ENCODE data around the gene MMP11. TPM values are rescaled to one million over a fixed set of nuclear protein-coding genes. Genes with fewer than 3 reads are reported as not detected.
A peak's percentile ranks its signal among the peaks of the same experiment; 100 is the strongest.

Gene MMP11
- total and polyA plus RNA-seq, 5 donors from 2014 or later, result 0.52 to 1.7 (median 1.0) TPM; not detected in 1

- peaks cover 33% of the 10 kb centered on the region for H3K4me1 ChIP-seq (ENCODE audit: control insufficient read depth, insufficient read depth, low read length, poor library complexity, severe bottlenecking)
- H3K27ac ChIP-seq (ENCODE audit: insufficient read depth, low read length, poor library complexity, severe bottlenecking), result peak within 1 kb of the TSS; percentile 26
- H3K27ac Mint-ChIP-seq, result peak within 1 kb of the TSS; percentile 38 to 71 (median 62)
- H3K27me3 ChIP-seq (ENCODE audit: control insufficient read depth, insufficient read depth, low read length), result no peaks in the 10 kb centered on the region
- H3K4me3 ChIP-seq (ENCODE audit: low read depth, low read length), result peak within 1 kb of the TSS; percentile 44
- no peaks in the 10 kb centered on the region for H3K9me3 Mint-ChIP-seq
- DNase-seq (peak in 1 of 3 donors; percentile 46), ATAC-seq (ENCODE audit: low read depth in 2 of 2) (no peak)
- H3K27me3 Mint-ChIP-seq, result no peaks in the 10 kb centered on the region
- no peaks in the 10 kb centered on the region for H3K36me3 Mint-ChIP-seq
- H3K9me3 ChIP-seq (ENCODE audit: control insufficient read depth in 2 of 2, low read length in 2 of 2), result no peaks in the 10 kb centered on the region
- peak within 1 kb of the TSS; percentile 70 to 88 (median 83) for H3K4me3 Mint-ChIP-seq
- H3K4me1 Mint-ChIP-seq, result peaks cover 0 to 42% (median 4%) of the 10 kb centered on the region in 4 donors
- no peaks in the 10 kb centered on the region for H3K36me3 ChIP-seq (ENCODE audit: control insufficient read depth, insufficient read depth, low read length)
Observed at GRCh38 chr22:23762842-23763578, 9.6 kb upstream of the MMP11 start, which contains the start of gene C22orf15. C22orf15 (plus strand) TSS chr22:23762990; CDS start chr22:23763307, 317 bp downstream.

GRCh38 chr22:23763579-23763945 is 9.1 kb upstream of the MMP11 start:
- peaks cover 0 to 42% (median 4%) of the 10 kb centered on the region in 4 donors for H3K4me1 Mint-ChIP-seq
- Histone ChIP-seq H3K27ac (ENCODE audit: insufficient read depth, low read length, poor library complexity, severe bottlenecking) (peak overlapping the region; percentile 26), H3K4me3 (ENCODE audit: low read depth, low read length) (peak overlapping the region; percentile 44), H3K36me3 (ENCODE audit: control insufficient read depth, insufficient read depth, low read length) (no peaks in the 10 kb centered on the region), H3K4me1 (ENCODE audit: control insufficient read depth, insufficient read depth, low read length, poor library complexity, severe bottlenecking) (peaks cover 38% of the 10 kb centered on the region), H3K9me3 (ENCODE audit: control insufficient read depth in 2 of 2, low read length in 2 of 2) (no peaks in the 10 kb centered on the region), H3K27me3 (ENCODE audit: control insufficient read depth, insufficient read depth, low read length) (no peaks in the 10 kb centered on the region)
- H3K27me3 Mint-ChIP-seq, result no peaks in the 10 kb centered on the region
- peak overlapping the region; percentile 70 to 88 (median 83) for H3K4me3 Mint-ChIP-seq
- H3K9me3 Mint-ChIP-seq, result no peaks in the 10 kb centered on the region
- H3K36me3 Mint-ChIP-seq, result no peaks in the 10 kb centered on the region
- peak overlapping the region in 2 of 3 donors; percentile 38 to 62 for H3K27ac Mint-ChIP-seq
- DNase-seq, result peak in 2 of 3 donors; percentile 45 to 55
- ATAC-seq (ENCODE audit: low read depth in 2 of 2), result peak; percentile 50 to 52

- Histone ChIP-seq H3K4me1 (ENCODE audit: control insufficient read depth, insufficient read depth, low read length, poor library complexity, severe bottlenecking) (peaks cover 38% of the 10 kb centered on the region), H3K36me3 (ENCODE audit: control insufficient read depth, insufficient read depth, low read length) (no peaks in the 10 kb centered on the region), H3K9me3 (ENCODE audit: control insufficient read depth in 2 of 2, low read length in 2 of 2) (no peaks in the 10 kb centered on the region), H3K4me3 (ENCODE audit: low read depth, low read length) (no peak overlapping the region), H3K27ac (ENCODE audit: insufficient read depth, low read length, poor library complexity, severe bottlenecking) (no peak overlapping the region), H3K27me3 (ENCODE audit: control insufficient read depth, insufficient read depth, low read length) (no peaks in the 10 kb centered on the region)
- Mint-ChIP-seq H3K27ac (peak overlapping the region in 1 of 3 donors; percentile 38), H3K4me1 (peaks cover 0 to 42% (median 4%) of the 10 kb centered on the region in 4 donors), H3K27me3 (peaks cover 3% of the 10 kb centered on the region), H3K4me3 (peak overlapping the region; percentile 70 to 88 (median 83)), H3K9me3 (no peaks in the 10 kb centered on the region), H3K36me3 (no peaks in the 10 kb centered on the region)
- DNase-seq (no peak), ATAC-seq (ENCODE audit: low read depth in 2 of 2) (no peak)
Observed at GRCh38 chr22:23763954-23764353, 8.7 kb upstream of the MMP11 start.

- H3K4me1 ChIP-seq (ENCODE audit: control insufficient read depth, insufficient read depth, low read length, poor library complexity, severe bottlenecking), result peaks cover 38% of the 10 kb centered on the region
- peaks cover 0 to 42% (median 4%) of the 10 kb centered on the region in 4 donors for H3K4me1 Mint-ChIP-seq
- H3K36me3 Mint-ChIP-seq, result no peaks in the 10 kb centered on the region
- ATAC-seq (ENCODE audit: low read depth in 2 of 2), result no peak
- no peaks in the 10 kb centered on the region for H3K36me3 ChIP-seq (ENCODE audit: control insufficient read depth, insufficient read depth, low read length)
- no peaks in the 10 kb centered on the region for H3K27me3 ChIP-seq (ENCODE audit: control insufficient read depth, insufficient read depth, low read length)
- H3K9me3 Mint-ChIP-seq, result no peaks in the 10 kb centered on the region
- no peak for DNase-seq
- peaks cover 5% of the 10 kb centered on the region for H3K27me3 Mint-ChIP-seq
- no peak overlapping the region for H3K27ac Mint-ChIP-seq
- peak overlapping the region; percentile 64 to 86 (median 72) for H3K4me3 Mint-ChIP-seq
- H3K27ac ChIP-seq (ENCODE audit: insufficient read depth, low read length, poor library complexity, severe bottlenecking), result no peak overlapping the region
- no peaks in the 10 kb centered on the region for H3K9me3 ChIP-seq (ENCODE audit: control insufficient read depth in 2 of 2, low read length in 2 of 2)
- H3K4me3 ChIP-seq (ENCODE audit: low read depth, low read length), result no peak overlapping the region
Observed at GRCh38 chr22:23764899-23765881, 7.5 kb upstream of the MMP11 start.

GRCh38 chr22:23767303-23767672 is 5.4 kb upstream of the MMP11 start:
- DNase-seq (no peak), ATAC-seq (ENCODE audit: low read depth in 2 of 2) (no peak)
- no peaks in the 10 kb centered on the region for H3K9me3 ChIP-seq (ENCODE audit: control insufficient read depth in 2 of 2, low read length in 2 of 2)
- peaks cover 44% of the 10 kb centered on the region for H3K4me1 ChIP-seq (ENCODE audit: control insufficient read depth, insufficient read depth, low read length, poor library complexity, severe bottlenecking)
- no peaks in the 10 kb centered on the region for H3K9me3 Mint-ChIP-seq
- H3K36me3 ChIP-seq (ENCODE audit: control insufficient read depth, insufficient read depth, low read length), result no peaks in the 10 kb centered on the region
- no peak overlapping the region for H3K27ac ChIP-seq (ENCODE audit: insufficient read depth, low read length, poor library complexity, severe bottlenecking)
- H3K27ac Mint-ChIP-seq, result peak overlapping the region in 1 of 3 donors; percentile 54
- H3K36me3 Mint-ChIP-seq, result no peaks in the 10 kb centered on the region
- H3K27me3 ChIP-seq (ENCODE audit: control insufficient read depth, insufficient read depth, low read length), result no peaks in the 10 kb centered on the region
- peak overlapping the region; percentile 78 to 88 (median 82) for H3K4me3 Mint-ChIP-seq
- H3K27me3 Mint-ChIP-seq, result peaks cover 7% of the 10 kb centered on the region
- H3K4me3 ChIP-seq (ENCODE audit: low read depth, low read length), result peak overlapping the region; percentile 53
- H3K4me1 Mint-ChIP-seq, result peaks cover 0 to 49% (median 8%) of the 10 kb centered on the region in 4 donors

GRCh38 chr22:23767673-23768548 is 4.7 kb upstream of the MMP11 start, which contains the start of gene CHCHD10:
CHCHD10 (minus strand) TSS chr22:23767972; CDS start chr22:23767874, 98 bp downstream.
- ATAC-seq (ENCODE audit: low read depth in 2 of 2) (peak; percentile 68 to 70), DNase-seq (peak; percentile 69 to 82 (median 71))
- H3K4me1 Mint-ChIP-seq, result peaks cover 0 to 45% (median 7%) of the 10 kb centered on the region in 4 donors
- no peaks in the 10 kb centered on the region for H3K9me3 ChIP-seq (ENCODE audit: control insufficient read depth in 2 of 2, low read length in 2 of 2)
- H3K36me3 Mint-ChIP-seq, result no peaks in the 10 kb centered on the region
- no peaks in the 10 kb centered on the region for H3K27me3 ChIP-seq (ENCODE audit: control insufficient read depth, insufficient read depth, low read length)
- peak within 1 kb of the TSS; percentile 81 to 88 (median 84) for H3K4me3 Mint-ChIP-seq
- H3K4me1 ChIP-seq (ENCODE audit: control insufficient read depth, insufficient read depth, low read length, poor library complexity, severe bottlenecking), result peaks cover 43% of the 10 kb centered on the region
- H3K36me3 ChIP-seq (ENCODE audit: control insufficient read depth, insufficient read depth, low read length), result no peaks in the 10 kb centered on the region
- H3K27ac ChIP-seq (ENCODE audit: insufficient read depth, low read length, poor library complexity, severe bottlenecking), result peak within 1 kb of the TSS; percentile 23
- H3K27me3 Mint-ChIP-seq, result peaks cover 9% of the 10 kb centered on the region
- H3K4me3 ChIP-seq (ENCODE audit: low read depth, low read length), result peak within 1 kb of the TSS; percentile 53
- peak within 1 kb of the TSS in 2 of 3 donors; percentile 31 to 54 for H3K27ac Mint-ChIP-seq
- H3K9me3 Mint-ChIP-seq, result no peaks in the 10 kb centered on the region

Measured in CD4-positive, CD25-positive, alpha-beta regulatory T cell (primary cell).